Psoas muscle (tissue), 8 donors: ENCODE results near the gene CELF4. TPM values are rescaled to one million over a fixed set of nuclear protein-coding genes. Genes with fewer than 3 reads are reported as not detected.

Source experiments
- ATAC-seq, 4 donors: fragments of 200-7000 bp; cut with Tn5 transposase; one replicate each; pipeline ENCODE4 v1.9.1; 2020; ENCODE audit warnings: moderate library complexity in 3 of 4, mild to moderate bottlenecking in 2 of 4
- DNase-seq, 2 donors: peaks; one replicate each; pipeline ENCODE4 v3.0.0-alpha.2; 2020
- H3K27ac ChIP-seq: fragments of 200-600 bp; one replicate; pipeline ENCODE4 v1.8.0; 2022
- H3K27me3 ChIP-seq, 3 donors: fragments of 200-600 bp in 1 of 3; one replicate each; pipeline versions ENCODE4 v1.6.1 to v1.8.0; 2013 to 2022; ENCODE audit warnings: low read length in 2 of 3, mild to moderate bottlenecking in 2 of 3, moderate library complexity in 1 of 3; ENCODE audit not compliant: insufficient read depth in 3 of 3
- H3K36me3 ChIP-seq, 2 donors: fragments of 200-600 bp in 1 of 2; one replicate each; pipeline versions ENCODE4 v1.6.1 to v1.8.0; 2013 to 2022; ENCODE audit warnings: low read depth in 1 of 2, mild to moderate bottlenecking in 1 of 2, moderate library complexity in 1 of 2; ENCODE audit not compliant: insufficient read depth in 1 of 2
- H3K4me1 ChIP-seq: fragments of 200-600 bp; one replicate; pipeline ENCODE4 v1.8.0; 2022
- H3K4me3 ChIP-seq: fragments of 200-600 bp; one replicate; pipeline ENCODE4 v1.8.0; 2022; ENCODE audit warnings: mild to moderate bottlenecking
- H3K9me3 ChIP-seq: fragments of 200-600 bp; one replicate; pipeline ENCODE4 v1.8.0; 2022
- CTCF ChIP-seq: fragments of 200-600 bp; IDR thresholded peaks from one replicate; pipeline ENCODE4 v1.8.0; 2022; ENCODE audit warnings: antibody characterized with exemption
- WGBS, 3 donors: extraction: QIAGEN DNeasy Blood & Tissue Kit; methylation state at CpG; one replicate each; pipeline versions ENCODE4 v1.1.6 to v1.1.7; 2013; 5-methylcytosine and 5-hydroxymethylcytosine counted together
- intact Hi-C, 2 donors: fragments of 100-400 bp; cut with DNase I; formaldehyde crosslinking; loops; one replicate each; pipeline versions ENCODE4 v1.11.0 to v1.14.2; 2022
- polyA plus RNA-seq, 3 donors: library from polyadenylated mRNA; stranded (reverse); fragments of 200-250 nt; gene quantifications; one replicate each; pipeline ENCODE4 v1.2.3, GENCODE V29; 2013
- total RNA-seq, 4 donors: library from RNA; stranded (reverse); fragmentation: NEBNext Ultra II Directional in 2 of 4; extraction: Animal tissue kit (Norgen Biotek cat#: 25700) in 2 of 4; gene quantifications; one replicate each; pipeline versions ENCODE4 v1.2.1 to v1.2.4, GENCODE V29; 2021 to 2023
- donor health status: healthy with polysubstance abuse.
- donor health status: DM: no; HTN: no; CAD: no; lungs with moderate emphysema.
- donor health status: Bipolar disorder and iron deficiency.
- donor health status: healthy.
- donor health status: DM: yes; HTN: yes; CAD: no.
- donor health status: DM: no; HTN: no; CAD: no.
- donor health status: DM: no; HTN: no; CAD: no.
- donor health status: DM: yes; HTN: yes; CAD: no.

CELF4 gene
- total and polyA plus RNA-seq, 7 donors, result 0.17 to 0.28 (median 0.17) TPM; not detected in 3

DNA sequence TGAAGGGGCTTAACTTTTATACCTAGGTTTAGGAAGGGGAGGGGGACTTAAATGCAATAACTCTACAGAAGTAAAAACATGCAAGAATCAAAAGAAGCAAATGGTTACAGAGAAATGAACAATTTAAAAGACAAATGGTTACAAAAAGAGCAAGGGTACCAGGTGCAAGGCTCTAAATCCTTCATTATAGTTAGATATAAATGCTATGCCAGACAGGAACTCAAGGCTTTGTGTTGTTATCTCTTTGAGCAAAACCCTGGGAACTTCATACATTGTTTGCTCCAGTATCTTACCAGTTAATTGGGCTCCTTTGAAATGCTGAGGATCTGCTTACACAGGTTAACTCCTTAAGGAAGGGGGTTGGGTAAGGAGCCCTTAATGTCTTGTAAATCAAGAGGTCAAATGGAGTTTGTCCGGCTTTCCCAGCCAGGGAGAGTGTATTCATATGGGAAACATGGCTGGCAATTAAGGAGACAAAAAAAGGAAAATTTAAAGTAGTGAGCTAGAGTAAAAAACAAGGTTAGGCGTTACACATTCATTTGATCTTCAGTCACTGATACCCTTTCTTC lies 347.5 kb downstream of the CELF4 start:
- no peak overlapping the region for H3K4me3 ChIP-seq
- H3K4me1 ChIP-seq, result no peaks in the 10 kb centered on the region
- H3K9me3 ChIP-seq, result peaks cover 3% of the 10 kb centered on the region
- 26 to 43% (median 38%) methylated on average over 2 of the region's 2 CpGs for WGBS, 3 donors
- intact Hi-C loops, result no loop called here
- H3K27me3 ChIP-seq, result no peaks in the 10 kb centered on the region
- H3K36me3 ChIP-seq, result no peaks in the 10 kb centered on the region
- DNase-seq (no peak), ATAC-seq (no peak)
- no peak overlapping the region for H3K27ac ChIP-seq
- TF ChIP-seq CTCF, result no peak

DNA sequence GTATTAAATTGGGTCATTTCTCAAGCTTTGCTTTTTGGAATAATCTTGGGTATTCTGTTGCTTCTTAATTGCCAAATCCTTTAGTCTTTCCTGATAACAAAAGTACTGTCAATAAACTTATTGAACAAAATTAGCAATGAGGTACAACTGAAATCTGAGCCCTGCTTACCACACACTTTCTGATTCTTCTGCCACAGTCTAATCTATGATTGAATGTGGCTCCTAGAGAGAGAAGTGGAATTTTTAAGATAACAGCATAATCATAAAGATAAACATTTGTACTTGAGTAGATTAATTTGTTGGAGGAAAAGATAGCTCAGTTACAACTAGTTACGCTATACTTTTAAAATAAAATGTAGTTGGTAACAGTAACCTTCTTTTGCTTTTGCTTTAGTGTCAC lies 354.8 kb downstream of the CELF4 start:
- Histone ChIP-seq H3K36me3 (no peaks in the 10 kb centered on the region), H3K27me3 (no peaks in the 10 kb centered on the region), H3K4me3 (no peak overlapping the region), H3K4me1 (no peaks in the 10 kb centered on the region), H3K9me3 (peaks cover 3% of the 10 kb centered on the region), H3K27ac (no peak overlapping the region)
- no peak for ATAC-seq
- TF ChIP-seq CTCF, result no peak
- 95 to 97% (median 97%) methylated on average over 1 of the region's 1 CpG for WGBS, 3 donors
- intact Hi-C loops, result no loop called here
- no peak for DNase-seq

DNA sequence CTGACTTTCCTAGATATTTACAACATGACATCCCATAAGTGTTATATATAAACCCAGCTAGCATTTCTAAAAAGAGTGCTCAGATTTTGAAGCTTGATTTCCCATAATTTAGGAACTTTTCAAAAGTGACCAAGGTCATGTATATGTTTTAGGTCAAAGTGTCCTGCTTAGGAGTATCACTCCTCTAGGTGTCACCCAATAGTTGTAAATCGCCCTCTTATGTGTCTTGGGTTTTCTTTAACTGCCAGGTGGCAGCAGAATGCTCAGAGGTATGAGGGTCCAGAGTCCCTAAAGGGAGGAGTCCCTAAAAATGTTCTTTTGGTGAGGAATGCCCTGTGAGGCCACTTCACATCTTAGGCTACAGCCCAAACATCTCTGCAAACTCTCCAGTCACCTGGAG lies 358.3 kb downstream of the CELF4 start:
- no peaks in the 10 kb centered on the region for H3K27me3 ChIP-seq
- 76 to 84% (median 82%) methylated on average over 1 of the region's 1 CpG for whole genome bisulfite sequencing, 3 donors
- H3K4me1 ChIP-seq, result no peaks in the 10 kb centered on the region
- no peaks in the 10 kb centered on the region for H3K36me3 ChIP-seq
- intact Hi-C loops, result no loop called here
- DNase-seq (no peak), ATAC-seq (no peak)
- TF ChIP-seq CTCF, result no peak
- no peak overlapping the region for H3K4me3 ChIP-seq
- no peak overlapping the region for H3K27ac ChIP-seq
- H3K9me3 ChIP-seq, result peaks cover 8% of the 10 kb centered on the region

DNA sequence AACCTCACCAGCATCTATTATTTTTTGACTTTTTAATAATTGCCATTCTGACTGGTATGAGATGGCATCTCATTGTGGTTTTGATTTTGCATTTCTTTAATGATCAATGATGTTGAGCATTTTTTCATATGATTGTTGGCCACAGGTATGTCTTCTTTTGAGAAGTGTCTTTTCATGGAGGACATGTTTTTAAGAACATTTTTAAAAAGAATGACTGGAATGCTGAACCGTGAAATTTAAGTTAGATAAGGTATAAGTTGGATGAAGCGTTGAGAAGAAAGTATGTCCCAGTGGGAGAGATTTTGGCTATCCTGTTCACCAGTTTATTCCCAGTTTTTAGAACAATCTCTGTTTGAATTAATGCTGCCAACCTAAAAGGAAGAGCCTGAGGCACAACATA lies 365.9 kb downstream of the CELF4 start:
- no peaks in the 10 kb centered on the region for H3K4me1 ChIP-seq
- H3K4me3 ChIP-seq, result no peak overlapping the region
- peaks cover 8% of the 10 kb centered on the region for H3K9me3 ChIP-seq
- no peak for TF ChIP-seq CTCF
- H3K27me3 ChIP-seq, result no peaks in the 10 kb centered on the region
- no peak overlapping the region for H3K27ac ChIP-seq
- intact Hi-C loops, result no loop called here
- WGBS, 3 donors, result 66 to 70% (median 68%) methylated on average over 2 of the region's 2 CpGs
- ATAC-seq (no peak), DNase-seq (no peak)
- H3K36me3 ChIP-seq, result no peaks in the 10 kb centered on the region
